GM10266 (cell line): ENCODE measurements around the gene SLC38A8.

Source experiments
- DNase-seq: peaks from one replicate; pipeline ENCODE4 v3.0.0; 2012; ENCODE audit errors: extremely low spot score
- TF ChIP-seq, protein P1 (sequence below): IDR thresholded peaks from 2 replicates; pipeline ENCODE4 v1.5.1; 2012; ENCODE audit warnings: mild to moderate bottlenecking, low read depth; ENCODE audit not compliant: control insufficient read depth, insufficient read depth; ENCODE audit errors: missing control alignments

The SLC38A8 gene

DNA sequence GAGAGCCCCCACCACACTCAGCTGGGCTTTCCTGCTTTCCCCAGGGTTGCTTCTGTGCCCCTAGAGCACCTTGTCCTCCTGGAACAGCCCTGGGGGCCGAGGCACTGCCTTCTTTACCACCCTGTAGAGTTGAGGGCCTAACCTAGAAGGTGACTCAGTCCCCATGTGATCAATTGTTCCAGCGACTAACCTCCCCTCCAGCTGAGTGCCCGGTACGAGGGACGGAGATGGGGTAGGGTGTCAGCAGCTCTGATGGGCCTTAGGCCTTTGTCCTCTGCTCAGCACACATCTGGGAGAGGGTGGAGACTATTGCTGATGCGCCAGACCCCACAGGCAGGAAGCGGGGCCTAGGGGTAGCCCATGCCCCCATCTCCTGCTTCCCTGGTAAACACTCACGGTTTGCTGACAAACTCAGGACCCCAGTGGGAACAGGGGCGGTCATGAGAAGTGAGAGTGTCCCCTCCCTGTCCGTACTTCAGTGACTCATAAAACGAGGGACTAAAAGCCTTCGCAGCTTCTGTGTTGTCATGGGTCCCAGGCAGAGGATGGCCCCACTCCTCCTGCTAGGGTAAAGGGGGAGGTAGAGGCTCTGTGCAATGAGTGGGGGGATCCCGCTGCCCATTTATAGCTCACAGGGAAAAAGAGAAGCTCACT, 41.5 kb downstream of the SLC38A8 start:
- DNase-seq, result no peak
- TF ChIP-seq, protein P1, sequence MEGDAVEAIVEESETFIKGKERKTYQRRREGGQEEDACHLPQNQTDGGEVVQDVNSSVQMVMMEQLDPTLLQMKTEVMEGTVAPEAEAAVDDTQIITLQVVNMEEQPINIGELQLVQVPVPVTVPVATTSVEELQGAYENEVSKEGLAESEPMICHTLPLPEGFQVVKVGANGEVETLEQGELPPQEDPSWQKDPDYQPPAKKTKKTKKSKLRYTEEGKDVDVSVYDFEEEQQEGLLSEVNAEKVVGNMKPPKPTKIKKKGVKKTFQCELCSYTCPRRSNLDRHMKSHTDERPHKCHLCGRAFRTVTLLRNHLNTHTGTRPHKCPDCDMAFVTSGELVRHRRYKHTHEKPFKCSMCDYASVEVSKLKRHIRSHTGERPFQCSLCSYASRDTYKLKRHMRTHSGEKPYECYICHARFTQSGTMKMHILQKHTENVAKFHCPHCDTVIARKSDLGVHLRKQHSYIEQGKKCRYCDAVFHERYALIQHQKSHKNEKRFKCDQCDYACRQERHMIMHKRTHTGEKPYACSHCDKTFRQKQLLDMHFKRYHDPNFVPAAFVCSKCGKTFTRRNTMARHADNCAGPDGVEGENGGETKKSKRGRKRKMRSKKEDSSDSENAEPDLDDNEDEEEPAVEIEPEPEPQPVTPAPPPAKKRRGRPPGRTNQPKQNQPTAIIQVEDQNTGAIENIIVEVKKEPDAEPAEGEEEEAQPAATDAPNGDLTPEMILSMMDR, result no peak

DNA sequence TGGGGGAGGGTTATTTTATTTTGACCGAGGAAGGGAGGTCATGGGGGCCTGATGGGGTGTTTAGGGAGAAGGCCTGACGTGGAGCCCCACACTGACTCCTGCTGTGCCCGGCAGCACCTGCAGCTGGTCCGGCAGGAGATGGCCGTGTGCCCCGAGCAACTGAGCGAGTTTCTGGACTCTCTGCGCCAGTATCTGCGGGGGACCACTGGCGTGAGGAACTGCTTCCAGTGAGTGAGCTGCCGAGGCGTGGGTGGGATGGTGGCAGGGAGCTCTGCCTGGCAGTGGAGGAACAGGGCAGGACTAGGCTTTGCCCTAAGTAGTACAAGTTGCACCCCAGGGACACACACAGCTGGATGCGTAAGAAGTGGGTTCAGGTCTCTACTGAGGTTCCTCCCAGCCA, 44.5 kb downstream of the SLC38A8 start:
- TF ChIP-seq, protein P1, result no peak
- no peak for DNase-seq

DNA sequence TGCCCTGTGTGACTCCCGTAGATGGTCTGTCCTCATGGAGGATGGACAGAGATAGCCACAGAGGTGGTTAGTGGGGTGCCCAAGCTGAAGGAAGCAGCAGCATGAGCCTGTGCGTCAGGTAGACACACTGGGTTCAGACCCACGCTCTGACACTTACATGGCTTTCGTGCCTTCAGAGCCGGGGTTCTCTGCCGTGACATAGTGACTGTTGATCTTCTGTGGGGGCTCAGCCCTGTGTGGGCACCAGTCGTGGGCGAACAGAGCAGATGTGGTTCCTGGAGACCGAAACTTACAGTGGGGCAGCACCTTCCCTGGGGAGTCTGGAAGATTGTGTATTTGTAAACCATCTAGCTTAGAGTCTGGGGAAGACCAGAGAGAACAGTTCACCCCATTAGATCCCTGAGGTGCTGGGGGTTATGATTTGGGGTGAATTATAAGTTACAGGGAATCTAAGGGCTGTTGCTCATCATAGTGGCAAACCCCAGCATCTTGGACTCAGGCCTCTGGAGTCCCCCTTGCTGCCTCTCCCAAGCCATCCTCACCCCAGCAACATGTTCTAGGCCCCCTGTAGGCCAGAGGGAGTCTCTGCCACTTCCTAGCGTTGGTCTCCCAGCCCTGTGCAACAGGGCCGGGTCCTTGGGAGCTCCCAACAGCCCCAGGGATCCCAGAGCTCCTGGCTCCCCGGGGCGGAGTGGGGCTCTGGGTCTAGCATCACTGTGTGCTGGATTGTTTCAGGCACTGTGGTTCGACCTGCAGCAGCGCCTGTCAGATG, 45.9 kb downstream of the SLC38A8 start:
- TF ChIP-seq, protein P1, result no peak
- no peak for DNase-seq

DNA sequence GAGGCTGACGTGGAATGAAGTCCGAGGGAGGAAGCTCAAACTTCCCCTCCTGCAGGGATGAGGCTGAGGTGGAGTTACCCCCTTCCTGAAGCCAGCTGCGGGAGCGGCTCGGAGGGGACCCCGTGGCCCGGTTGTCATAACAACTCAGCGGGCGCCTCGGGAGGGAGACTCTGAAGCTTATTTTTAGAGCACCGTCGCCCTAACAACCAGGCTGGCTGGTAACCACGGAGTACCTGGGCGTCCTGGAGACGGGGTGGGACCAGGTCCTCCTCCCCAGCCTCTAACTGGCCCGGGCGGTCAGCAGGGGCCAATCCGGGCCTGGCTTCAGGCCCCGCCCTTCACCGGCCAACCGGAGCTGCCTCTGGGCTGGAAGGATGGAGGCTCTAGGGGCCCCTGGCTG, 46.8 kb downstream of the SLC38A8 start:
- TF ChIP-seq, protein P1, result no peak
- no peak for DNase-seq

DNA sequence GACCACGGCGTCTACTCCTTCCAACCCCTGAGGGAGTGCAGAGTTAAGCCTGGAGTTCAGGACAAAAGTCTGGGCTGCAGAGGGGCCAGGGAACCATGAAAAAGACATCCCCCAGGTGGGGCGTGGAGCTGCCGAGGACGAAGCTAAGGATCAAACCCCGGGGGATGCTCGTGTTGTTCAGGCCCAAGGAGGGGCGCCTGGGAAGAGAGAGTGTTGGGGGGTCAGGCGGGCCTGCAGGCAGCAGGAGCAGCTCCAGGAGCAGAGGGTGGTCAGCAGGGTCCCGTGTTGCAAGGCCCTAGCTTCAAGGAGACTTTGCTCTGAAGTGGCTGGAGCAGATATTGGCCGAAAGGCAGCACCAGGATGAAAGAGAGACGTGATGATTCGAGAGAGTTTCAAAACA, 47.9 kb downstream of the SLC38A8 start:
- TF ChIP-seq, protein P1, result no peak
- no peak for DNase-seq

DNA sequence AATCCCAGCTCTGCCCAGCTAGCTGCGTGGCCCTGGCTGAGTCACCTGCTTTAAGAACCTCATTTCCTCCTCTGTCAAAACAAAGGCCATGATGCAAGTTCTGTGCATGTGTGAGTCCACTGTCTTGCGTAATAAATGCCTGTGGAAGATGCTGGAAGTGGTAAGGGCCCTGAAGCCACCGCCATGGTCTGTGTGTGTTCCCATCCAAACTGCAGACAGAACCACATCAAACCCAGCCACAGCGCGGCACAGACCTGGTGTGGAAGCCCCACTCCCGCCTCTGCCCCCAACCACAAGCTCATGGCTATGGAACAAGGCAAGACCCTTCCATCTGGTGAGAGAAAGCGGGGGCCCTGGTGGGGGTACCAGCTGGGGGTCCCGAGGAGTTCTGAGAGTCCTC, 48.5 kb downstream of the SLC38A8 start:
- no peak for DNase-seq

More for the DNA sequence above, 48.5 kb downstream of the SLC38A8 start:
- TF ChIP-seq, protein P1, result no peak
